GM21737 (cell line): ENCODE data around the gene SYNE3.

Source experiments
- ATAC-seq: cut with Tn5 transposase; IDR thresholded peaks from one replicate; pipeline ENCODE4 v1.9.1; 2021; ENCODE audit warnings: mild to moderate bottlenecking, moderate library complexity; ENCODE audit not compliant: unreplicated experiment

SYNE3 gene

DNA sequence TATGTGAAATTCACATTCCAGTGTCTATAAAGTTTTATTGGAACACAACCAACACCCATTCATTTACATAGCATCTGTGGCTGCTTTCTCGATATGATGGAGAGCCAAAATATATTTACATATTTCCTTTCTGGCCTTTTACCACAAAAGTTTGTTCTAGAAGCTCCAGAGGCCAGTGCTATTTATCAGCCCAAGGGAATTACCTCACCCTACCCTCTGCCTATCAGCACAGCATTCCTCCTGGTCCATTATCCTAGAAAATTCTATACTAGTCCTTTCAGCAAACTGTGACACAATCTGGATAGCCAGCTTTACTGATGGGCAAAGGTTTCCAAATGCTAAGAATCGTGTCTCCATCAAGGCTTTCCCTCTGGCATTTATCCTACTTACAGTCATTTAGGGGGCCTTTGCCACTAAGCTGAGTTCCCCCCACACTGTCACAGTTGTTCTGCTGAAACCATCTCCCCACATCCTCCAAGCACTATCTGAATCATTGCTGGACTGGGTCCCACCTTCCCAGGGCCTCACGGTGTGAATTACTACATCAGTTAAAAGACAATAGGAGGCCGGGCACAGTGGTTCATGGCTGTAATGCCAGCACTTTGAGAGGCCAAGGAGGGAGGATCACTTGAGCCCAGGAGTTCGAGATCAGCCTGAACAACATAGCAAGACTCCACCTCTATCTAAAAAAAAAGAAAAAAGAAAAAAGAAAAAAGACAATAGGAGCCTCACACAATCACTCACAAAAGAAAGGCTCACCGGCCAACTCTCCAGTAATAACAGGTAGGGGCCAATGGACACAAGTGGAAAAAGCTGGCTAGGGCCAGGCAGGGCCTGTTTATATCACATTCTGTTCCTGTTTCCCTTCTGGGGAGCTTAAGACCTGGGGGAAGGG lies 12.1 kb downstream of the SYNE3 start:
- ATAC-seq = no peak

DNA sequence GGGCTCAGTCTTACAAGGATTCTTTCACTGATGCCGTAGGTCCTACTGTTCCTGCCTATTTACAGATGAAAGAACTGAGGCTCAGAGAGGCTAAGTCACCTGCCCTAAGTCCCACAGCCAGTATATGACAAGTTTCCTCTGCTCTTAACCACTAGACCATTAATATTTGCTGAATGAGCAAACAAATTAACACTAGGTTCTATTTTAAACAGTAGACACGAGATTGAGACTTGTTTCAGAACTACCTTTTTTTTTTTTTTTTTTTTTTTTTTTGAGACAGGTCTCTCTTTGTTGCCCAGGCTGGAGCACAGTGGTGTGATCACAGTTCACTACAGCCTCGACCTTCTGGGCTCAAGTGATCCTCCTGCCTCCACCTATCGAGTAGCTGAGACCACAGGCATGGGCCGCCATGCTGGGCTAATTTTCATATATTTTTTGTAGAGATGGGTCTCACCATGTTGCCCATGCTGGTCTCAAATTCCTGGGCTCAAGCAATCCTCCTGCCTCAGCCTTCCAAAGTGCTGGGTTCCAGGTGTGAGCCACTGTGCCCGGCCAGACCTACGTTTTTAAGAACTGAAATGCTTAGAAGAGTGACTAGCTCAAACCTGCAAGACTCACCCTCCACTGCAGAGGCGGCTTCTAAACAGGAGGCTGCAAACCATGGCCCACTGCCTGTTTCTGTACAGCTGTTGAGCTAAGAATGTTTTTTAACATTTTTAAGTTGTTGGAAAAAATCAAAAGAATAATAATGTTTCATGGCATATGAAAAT lies 12.9 kb downstream of the SYNE3 start:
- ATAC-seq = no peak

DNA sequence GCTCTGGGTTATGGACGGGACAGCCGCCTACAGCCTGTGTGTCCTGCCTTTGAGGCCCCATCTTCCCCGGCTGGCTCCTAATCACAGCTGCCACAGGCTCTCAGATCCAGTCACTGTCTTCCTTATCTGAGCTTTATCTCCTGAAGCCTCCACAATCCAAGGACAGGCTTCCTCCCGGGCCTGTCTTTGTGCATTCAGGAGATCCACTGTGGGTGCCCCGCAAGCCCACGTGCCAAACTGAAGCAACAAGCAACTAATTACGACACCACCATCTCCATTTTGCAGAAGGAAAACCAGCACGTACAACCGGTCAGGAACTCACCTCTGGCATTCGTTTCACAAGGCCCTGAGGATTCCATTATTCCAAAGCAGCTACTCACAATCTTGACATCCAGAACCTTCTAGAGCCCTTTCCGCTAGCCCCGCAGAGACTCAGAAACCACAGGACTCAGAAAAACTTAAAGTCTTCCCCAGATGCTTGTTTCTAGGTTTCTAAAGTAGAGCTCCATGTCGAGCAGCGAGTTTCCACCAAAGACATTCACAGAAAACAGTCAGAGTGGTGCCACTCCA lies 14.0 kb downstream of the SYNE3 start:
- ATAC-seq = no peak

DNA sequence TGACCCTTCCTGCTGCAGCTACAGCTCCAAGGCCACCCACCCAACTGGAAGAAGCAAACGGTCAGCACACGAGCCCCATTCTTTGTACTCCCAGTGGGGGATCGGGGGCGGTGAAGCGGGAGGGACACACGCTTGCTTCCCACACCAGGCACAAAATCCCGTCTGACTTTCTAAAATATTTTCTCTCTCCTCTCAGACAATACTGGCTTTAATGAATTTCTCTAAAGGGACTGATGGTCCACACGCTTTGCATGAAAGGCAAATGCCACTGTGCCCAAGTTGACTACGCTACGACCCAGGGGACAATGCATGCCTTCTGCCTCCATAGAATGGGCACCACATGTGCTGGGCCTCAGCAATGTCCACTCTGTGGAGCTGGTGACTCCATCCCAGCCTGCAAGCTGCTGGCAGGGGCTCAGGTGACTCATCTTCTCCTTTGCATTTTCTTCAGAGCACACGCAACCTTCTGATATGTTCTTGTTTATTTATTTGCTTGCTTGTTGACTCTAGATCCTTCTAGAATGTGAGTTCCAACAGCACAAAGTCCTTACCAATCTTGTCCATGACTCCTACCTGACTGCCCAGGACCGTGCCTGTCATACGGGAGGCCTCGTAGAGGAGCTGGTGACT lies 15.6 kb downstream of the SYNE3 start:
- no peak for ATAC-seq

DNA sequence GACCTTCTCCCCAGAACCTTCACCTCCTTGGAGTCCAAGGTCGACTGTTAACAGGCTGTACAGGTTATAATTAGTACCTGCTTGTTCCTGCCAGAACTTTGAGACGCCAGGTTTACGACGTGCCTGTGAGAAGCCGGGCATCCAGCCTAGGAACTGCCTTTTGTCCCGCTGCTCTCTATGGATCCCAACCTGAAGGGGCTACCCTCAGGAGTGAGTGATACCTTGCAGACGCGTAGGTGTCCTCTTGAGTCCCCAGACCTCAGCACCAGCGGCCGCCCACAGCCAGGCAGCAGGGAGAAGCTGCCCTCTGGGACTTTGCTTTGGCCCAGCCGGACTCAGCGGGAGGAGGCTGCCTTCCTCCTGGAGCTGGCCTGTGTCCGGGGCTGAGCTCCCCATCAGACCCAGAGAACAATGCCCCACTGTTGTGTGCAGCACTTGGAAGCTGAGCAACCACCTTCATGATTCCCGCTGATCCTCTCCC lies 16.2 kb downstream of the SYNE3 start:
- ATAC-seq = no peak

DNA sequence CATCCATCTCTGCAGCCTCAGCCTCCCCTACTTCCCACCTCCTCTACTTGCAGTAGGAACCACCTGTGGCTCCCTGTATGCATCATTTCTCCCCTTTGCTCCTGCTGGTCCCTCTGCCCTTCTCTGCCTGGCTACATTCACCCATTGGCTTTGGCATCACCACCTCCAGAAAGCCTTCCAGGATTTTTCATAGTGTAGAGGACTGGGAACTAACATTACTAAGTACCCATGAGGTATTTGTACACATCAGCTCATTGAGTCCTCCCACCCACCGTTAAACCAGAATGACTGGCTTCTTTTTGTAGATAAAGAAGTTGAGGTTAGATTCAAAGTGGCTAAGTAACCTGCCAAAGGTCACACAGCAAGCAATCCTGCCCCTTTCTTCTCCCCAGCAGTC lies 17.1 kb downstream of the SYNE3 start:
- ATAC-seq = no peak

DNA sequence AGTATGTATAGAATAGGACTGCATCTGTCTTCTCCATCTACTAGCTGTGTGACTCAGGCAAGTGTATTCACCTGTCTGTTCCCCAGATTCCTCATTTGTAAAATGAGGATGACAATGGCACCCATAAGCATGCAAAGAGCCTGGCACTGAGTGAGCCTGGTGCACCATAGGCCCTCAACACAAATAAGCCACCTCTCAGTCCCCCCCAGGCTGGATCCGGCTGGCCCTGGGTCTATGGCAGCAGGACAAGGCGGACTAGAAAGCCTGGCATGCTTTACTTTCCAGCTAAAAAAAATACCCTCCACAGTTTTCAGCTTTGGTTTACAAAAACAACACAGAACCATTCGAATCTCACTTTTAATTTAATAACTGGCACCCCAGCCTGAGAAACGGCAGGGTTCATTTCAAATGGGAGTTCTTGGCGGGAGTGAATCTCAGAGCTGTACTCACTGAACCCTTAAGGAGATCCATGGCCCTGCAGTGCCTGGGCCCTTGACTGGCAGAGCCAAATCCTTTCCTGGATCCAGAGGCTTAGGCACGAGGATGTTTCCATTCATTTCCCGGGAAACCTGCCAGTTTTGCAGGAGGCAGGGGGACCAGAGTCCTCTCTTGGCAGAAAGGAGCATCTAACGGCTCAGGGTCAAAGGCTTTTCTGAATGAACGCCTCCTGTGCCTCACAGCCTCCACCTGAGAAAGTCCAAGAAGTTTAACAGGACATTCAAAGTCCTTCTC lies 17.7 kb downstream of the SYNE3 start:
- no peak for ATAC-seq

DNA sequence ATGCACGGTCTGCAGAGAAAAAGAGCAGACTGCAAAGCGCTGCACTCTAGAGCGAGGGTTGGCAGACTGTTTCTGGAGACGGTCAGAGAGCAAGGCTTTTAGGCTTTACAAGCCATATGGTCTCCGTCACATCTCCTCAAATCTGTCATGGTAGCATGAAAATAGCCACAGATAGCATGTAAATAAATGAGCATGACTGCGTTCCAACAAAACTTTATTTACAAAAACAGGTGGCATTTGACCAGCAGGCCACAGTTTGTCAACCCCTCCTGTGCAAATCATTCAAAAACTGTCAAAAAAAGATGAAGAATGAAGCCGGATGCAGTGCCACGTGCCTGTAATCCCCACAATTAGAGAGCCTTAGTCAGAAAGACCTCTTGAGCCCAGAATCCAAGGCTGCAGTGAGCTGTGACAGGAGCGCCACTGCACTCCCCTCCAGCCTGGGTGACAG lies 18.9 kb downstream of the SYNE3 start:
- no peak for ATAC-seq

DNA sequence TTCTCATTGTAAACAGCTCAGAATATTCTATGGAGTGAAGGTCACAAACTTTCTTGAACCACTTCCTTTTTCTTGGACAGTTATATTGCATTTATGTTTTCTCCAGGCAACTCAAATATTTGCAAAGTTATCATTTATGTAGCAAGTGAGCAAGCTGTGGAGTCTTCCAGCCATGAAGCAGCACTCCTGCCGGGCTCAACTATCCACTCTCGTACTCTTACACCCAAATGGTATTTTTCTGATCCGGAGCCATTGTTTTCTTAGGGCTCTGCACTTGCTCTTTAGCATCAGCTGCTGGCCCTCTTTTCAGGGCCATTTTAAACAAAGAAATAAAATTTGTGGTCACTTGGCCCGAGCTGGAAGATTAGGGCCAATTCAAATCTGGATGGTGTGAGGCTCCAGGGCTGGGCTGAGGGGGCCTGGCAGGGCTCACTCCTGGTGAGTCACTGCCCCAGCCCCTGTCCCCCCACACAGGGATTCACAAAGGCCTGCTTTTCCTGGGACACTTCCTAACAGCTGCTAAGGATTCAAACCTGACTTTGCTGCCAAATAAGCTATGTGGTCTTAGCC lies 19.7 kb downstream of the SYNE3 start:
- no peak for ATAC-seq

DNA sequence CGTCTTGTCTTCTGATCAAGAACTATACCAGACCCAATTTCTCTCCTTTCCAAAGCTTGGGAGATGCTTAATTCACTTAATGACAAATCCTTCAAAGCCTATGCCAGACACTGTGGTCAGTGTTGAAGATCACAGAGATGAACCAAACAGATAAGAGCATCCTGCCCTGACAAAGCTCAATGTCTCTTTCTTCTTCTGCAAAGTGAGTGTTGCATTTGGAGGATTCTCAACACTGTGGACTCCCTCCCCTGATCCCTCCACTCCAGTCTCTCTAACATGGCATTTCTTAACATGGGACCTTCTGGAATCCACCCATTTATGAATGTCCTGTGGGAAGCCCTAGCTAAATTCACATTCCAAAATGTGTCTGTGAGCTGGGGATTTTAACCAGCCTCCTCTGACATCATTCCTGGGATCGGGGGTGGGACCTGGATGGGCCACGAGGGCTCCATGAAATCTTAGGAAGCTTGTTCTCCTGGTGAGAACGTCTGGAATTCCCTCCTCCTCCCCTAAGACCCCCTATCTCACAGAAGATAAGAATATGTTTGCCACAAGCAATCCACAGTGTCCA lies 20.3 kb downstream of the SYNE3 start:
- peak; percentile 20 for ATAC-seq

DNA sequence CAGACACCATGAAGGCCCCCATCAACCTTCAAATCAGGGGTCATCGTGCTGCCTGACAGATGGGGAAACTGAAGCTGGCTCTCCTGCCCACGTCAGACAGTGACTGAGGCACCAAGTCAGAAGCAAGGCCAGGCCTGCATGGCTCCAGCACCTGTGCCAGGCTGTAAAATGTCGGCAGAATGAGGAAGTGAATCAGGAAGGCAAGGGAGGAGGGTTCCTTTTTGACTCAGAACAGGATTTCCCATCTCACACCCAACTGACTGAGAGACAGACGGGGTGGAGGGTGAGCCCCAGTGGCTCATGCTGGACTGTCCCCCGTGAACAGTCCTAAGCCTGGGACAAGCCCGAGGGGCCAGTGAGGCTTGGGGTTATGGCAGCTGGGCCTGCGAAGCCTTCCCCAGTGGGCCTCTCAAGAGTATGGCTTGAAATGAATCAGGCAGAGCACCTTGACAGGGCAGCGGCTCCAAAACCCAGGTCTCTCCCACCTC lies 20.9 kb downstream of the SYNE3 start:
- peak; percentile 87 for ATAC-seq

DNA sequence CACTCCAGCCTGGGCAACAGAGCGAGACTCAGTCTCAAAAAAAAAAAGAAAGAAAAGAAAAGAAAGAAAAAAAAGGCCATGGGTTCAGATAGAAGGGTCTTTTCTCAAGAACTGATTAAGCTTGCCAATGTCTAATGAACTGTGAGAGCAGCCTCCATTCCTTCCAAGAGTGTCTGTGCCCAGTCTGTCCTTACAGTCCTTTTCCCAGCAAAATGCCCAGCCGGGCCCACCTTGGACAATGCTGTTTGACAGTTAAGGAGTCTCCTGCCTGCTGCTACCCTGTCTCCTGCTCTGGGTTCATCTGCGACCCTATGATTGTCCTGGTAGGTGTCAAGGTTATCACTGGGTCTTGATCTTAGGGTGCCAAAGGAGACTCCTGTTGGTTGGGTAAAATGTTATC lies 21.4 kb downstream of the SYNE3 start:
- ATAC-seq = no peak

DNA sequence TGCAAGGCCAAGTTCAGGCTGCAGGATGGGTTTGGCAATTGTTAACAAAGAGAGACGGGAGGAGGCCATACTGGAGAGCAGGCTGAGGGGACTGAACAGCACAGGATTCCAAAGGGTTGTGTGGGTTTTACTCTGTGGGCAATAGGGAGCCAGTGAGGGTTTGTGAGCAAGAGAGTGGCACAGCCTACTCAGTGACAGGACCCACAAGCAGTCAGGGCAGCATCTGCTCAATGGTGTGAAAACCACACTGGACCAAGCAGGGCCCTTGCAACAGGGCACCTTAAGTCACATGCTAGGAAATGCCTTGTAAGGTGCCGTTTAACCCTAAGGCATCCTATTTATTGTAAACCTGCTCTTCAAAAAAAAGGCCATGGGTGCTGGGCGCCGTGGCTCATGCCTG lies 22.0 kb downstream of the SYNE3 start:
- ATAC-seq = no peak

DNA sequence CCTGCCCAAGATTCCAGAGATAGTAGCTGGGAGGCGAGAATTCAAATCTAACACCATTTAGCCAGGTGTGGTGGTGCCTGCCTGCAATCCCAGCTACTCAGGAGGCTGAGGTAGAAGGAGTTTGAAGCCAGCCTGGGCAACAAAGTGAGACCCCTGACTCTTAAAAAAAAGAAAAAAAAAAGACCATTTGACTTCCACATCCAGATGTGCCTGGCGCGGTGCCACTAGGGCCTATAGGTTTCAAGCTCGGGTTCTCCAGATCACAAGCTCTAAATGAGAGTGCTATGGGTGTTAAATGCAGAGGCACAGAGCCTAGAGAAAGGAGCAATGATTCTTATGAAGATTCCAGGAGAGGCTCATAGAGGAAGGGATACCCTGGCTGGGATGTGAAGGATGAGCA lies 22.5 kb downstream of the SYNE3 start:
- no peak for ATAC-seq

DNA sequence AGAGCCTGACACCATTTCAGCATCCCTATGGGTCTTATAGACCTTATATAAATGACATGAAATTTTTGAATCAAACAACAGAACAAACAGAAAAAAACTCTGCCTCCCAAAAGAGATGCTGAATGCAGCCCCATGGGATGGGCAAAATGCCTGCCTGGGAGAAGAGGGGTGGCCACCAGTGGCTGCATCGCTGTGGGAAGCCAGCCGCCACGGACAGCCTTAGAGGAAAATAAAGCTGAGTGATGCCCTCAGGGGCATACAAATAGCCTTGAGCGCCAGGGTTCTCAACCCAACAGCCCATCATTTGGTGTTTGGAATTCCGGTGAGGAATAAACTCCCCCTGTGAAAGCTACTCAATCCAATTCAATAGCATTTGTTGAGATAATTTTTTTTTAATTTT lies 22.9 kb downstream of the SYNE3 start:
- no peak for ATAC-seq

DNA sequence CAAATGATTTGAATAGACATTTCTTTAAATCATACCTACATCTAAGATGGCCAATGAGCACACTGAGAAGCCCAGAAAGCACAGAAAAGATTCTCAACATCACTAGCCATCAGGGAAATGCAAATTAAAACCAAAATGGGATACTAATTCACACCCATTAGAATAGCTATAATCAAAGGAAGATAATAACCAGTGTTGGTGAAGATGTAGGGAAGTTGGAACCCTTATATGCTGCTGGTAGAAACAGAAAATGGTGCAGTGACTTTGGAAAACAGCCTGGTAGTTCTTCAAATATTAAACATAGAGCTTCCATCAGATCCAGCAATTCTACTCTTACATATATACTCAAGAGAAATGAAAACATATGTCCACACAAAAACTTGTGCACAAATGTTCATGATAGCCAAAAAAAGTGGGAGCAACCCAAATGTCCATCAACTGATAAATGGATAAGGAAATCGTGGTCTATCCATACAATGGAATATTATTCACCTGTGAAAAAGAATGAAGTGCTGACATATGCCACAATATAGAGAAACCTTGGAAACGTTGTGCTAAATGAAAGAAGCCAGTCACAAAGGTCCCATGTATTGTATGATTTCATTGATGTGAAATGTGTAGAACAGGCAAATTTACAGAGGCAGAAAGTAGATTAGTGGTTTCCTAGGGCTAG lies 24.4 kb downstream of the SYNE3 start:
- no peak for ATAC-seq

DNA sequence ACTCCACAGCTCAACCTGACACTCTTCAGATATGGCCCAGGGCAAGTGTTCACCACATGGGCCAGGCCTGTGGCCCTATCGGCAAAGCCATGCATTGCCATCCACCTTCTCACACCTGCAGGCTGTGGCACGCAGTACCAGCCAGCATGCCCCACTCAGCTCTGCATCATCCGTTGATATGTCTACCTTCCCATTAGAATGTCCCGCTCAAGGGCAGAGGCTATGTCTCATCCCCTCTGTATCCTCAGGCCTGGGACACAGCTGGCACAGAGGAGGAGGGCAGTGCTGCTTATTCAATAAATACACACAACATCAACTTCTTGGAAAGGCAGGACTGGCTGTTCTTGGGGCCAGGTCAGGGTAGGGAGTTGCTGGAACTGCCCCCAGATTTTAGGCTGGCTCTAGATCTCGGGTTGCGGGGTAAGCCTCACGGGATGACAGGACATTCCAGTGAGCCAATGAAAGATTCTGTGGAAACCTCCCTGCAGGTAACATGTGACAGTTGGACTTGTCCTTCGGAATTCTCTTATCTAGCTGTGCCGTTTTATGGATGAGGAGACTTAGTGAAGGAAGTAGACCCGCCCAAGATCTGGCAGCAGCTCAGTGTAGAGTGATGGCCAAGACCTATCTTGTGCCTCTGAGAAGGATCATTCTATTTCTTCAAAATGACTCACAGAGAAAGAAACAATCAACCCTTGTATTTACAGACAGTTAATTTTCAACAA lies 25.6 kb downstream of the SYNE3 start:
- ATAC-seq = no peak

DNA sequence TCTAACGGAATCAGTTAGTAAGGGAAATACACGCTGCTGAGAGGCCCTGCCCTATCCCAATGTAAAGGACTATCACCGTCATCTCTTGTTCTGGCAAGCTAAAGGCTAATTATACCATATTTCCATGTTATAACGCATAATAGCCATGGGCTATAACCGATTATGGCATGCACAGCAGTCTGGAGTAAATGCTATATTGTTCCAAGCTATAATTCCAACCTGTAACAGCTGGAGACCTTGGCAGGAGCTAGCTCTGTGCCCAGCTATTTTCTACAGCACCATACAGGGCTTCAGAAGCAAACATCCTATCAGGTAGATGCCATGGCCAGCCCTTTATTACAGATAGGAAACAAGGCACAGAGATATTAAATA lies 26.3 kb downstream of the SYNE3 start:
- no peak for ATAC-seq
